ENCODE results near the gene RTL1.
A peak's percentile ranks its signal among the peaks of the same experiment; 100 is the strongest.

Gene RTL1

DNA sequence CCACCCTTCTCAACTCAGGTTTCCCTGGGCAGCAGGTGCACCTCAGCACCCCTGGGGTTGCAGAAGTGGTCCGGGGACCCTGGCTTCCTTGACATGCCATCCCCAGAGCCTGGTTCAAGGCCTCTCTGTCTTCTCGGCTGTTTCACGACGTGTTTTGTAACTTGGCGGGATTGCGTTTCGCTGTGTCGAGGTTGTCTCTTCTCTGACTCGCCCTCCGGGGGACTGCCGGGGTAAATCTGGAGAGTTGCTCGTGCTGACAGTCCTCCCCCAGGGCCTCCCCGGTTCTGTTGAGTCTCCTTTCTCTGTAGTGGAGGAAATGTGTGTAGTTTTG lies 52.0 kb downstream of the RTL1 start:
- no peak for DNase-seq (ENCODE audit: low read depth in 2 of 2)

DNA sequence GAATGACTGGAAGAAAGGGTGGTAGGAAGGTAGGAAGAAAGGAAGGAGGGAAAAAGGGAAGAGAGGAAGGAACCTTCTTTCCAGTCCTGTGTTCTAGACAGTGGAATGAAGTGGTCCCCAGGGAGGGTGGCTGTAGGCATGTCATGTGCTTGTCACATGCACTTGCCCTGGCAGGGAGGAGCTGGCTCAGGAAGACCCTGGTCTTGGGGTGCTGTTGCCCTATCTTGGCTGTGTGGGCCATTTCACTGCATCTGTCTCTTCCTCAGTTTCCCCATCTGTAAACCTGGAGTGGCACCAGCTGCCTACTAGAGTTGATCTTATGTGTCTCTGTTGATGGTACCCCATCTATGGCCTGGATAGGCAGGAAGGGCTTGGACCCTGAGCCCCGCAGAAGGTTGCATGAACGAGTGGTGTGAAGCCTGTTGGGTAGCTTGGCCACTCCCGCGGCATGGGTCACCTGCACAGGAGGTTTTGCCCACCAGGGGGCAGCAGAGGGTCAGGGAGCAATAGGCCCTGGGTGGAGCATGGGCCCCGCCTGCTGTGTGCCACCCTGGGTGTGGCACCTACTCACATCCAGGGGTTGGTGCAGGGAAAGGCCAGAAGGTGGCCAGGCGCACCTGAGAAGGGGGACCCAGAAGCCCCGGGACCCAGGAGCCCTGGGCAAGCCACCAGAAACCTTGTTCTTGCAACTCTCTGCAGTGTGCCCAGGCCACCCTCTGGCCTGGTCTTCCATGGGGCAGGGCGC lies 52.5 kb downstream of the RTL1 start:
- peak; percentile 44 to 66 for DNase-seq (ENCODE audit: low read depth in 2 of 2)

DNA sequence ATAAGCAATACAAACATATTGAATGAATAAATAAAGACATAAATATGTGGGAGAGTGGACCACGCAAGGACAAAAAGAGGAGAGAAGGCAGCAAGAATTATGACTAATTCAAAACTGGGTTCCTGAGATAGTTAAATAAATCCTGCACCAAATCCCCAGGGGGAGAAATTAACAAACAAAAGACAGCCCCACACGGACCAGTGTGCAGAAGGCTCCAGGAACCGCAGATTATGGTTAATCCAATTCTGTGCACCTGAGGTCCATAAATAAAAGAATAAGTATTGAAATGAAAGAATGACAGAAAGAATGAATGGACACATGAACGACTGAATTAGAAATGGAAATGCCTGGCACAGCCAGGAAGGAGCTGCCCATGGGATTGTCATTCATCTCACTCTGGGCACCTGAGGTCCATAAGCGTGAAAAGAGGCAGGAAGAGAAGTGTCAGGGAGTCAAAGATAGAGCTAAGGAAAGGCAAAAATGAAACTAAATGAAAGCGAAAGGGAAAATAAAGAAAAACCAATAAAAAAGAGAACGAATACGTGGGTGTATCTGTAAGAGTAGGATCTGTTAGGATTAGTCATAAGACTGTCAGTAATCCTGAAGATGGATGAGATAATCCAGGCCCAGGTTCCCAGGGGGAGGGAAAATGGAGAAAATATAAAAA lies 54.3 kb downstream of the RTL1 start:
- no peak for DNase-seq (ENCODE audit: low read depth in 2 of 2)

DNA sequence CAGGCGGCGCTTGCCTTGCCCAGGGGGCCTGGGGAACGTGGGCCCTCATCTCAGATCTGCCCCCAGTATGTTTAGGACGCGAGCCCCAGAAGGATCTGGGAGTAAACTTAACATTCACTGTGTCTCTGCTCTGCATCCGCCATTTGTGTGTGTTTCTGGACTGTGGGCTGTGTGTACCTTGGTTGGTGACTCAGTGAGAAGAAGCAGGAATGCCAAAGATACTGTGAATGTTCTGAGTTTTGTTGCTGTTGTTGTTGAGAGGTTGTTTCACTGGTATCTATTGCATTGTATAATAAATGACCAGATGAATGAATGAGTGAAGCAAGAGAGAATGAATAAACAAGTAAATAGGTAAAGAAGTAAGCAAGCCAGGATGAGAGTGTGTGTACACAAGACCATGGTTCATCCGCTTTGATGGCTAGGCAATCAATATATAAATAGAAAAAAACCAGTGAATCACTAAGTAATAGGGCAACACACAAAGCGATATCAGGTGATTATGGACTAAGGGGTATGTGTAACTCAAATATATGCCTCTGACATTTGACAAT lies 57.1 kb downstream of the RTL1 start:
- no peak for DNase-seq (ENCODE audit: low read depth in 2 of 2)

DNA sequence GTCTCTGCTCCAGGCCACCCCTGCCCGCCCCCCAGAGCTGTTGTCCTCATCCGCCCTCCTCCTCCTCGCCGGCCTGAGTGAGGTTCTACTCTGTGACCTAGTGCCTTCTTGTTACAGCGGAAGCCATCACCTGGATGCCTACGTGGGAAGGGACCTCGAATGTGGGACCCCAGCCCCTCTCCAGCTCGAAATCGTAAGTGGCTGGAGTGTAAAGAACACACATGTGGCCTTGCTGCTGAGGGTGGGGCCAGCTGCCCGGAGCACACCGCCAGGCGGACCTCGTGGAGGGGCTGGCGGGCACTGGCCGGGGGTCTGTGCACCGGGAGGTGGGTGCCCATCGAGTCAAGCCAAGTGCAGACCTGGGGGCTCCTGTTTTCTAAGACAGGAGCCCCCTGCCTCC lies 58.2 kb downstream of the RTL1 start:
- no peak for DNase-seq (ENCODE audit: low read depth in 2 of 2)

DNA sequence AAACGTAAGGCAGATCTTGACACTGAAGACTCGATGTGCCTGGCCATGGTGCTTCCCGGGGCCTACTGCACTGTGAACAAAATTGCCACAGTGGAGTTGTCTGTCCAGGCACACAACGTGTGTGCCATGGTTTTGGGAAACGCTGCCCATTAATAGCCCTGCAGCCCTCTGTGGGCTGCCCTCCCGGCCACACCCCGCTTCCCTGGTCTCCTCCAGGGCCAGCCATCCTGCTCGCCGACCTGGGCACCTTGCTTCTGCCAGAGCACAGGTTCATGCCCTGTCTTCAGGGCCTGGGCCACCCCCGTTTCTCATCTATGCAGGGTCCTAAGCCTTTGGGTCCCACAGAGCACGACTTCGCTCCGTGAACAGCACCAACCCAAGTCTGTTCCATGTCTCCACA lies 58.7 kb downstream of the RTL1 start:
- no peak for DNase-seq (ENCODE audit: low read depth in 2 of 2)

DNA sequence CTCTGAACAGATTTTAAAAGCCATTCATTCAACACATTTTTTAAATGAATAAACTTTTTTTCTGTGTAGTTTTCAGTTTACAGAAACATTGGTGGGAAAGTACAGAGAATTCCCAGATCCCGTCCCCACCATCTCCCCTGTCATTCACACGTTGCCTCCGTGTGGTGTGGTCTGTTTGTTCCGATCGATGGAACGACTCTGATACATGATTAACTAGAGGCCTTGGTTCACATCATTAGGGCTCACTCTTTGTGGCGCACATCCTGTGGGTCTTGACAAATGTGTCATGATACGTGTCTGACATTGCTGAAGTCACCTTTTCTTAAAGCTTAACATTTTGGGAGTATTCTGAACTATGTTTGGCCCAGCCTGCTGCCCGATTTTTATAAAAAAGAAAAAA lies 59.1 kb downstream of the RTL1 start:
- DNase-seq (ENCODE audit: low read depth in 2 of 2): no peak

DNA sequence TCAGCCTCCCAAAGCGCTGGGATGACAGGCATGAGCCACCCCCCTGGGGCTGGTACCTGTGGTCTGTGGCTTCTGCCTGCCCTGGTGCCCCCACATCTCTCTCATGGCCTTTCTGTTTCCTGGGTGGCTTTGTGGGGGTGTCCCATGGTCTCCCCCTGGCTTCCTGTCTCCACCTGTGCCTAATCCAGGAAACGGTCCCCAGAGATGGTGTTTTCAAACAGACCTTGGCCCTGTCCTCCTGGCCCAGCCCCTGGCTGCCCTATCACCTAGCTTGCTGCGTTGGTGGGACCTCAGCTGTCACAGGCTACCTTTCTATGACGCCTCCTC lies 59.5 kb downstream of the RTL1 start:
- DNase-seq (ENCODE audit: low read depth in 2 of 2): no peak

DNA sequence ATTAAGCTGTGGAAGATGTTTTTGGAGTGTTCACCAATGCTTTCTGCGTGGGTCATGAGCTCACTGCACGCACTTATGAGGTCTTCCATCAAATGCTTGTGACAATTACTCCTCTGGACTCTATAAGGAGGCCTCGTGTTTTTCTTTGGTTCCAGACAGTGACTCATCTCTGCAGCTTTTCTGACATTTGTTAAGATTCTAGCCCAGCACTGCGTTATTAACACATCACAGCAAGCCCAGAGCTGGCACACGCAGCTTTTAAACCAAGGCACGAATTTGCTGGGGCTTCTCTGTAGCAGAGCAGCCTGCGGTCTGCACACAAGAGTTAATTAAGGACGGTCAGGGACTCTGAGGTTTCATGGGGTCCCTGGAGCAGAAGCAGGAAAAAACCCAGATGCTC lies 60.7 kb downstream of the RTL1 start:
- no peak for DNase-seq (ENCODE audit: low read depth in 2 of 2)

DNA sequence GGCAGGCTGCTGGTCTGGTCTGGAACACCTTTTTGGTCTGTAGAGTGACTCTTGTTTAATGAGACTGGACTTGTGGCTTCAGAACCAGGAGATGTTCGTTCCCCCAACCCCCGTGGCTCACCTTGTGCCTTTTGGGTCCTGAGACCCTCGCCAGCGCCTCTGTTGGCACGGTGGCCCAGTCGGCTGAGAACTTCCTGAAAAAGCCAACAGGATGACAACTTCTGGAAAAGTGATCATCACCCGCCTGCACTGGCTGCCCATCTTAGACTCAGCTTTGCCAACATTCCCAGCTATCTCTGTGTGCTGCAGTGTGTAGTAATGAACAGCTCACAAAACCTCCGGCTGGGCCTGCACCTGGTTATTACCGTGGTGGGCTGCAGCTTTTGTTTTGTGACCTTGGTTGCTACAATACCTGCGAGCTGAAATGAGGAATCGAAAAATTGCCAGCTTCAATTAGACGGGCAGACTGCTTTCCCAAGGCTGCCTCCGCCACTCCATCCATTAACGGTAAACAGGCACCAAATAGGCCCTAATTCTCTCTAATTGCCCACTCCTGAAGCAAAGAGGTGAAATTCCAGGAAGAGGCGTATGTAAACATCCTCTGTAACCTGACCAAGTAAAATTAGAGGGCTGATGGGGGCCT lies 61.6 kb downstream of the RTL1 start:
- DNase-seq (ENCODE audit: low read depth in 2 of 2): no peak

DNA sequence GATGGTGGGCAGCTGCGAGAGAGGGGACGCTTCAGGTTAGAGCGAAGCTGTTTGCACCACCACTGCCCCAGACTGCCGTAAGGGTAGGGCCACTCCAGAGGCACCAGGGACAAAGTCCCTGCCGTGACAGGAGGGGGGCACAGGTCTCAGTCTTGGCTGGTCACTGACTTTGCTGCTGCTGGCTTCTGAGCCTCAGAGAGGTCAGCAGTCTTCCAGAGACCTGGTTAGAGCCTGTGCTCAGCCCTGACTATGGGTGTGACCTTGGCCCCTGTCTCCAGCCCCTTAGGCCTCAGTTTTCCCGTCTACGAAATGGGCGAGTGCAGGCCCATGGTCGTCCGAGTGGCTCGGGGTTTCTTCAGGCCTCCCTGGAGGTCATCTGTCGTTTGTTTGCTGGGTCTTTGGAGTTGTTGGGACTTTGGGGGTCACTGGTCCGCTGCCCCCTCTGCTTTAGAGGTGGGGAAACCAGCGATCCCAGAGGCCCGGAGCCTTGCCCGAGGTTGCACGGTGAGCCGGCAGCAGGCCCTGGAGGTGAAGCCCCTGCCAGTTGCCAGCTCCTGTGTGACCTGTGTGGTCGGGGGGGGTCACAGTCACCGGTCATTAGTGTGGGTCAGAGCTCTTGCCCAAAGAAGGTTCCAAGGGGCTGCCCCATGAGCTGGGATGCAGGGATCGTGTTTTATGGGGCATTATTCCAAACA lies 62.3 kb downstream of the RTL1 start:
- no peak for DNase-seq (ENCODE audit: low read depth in 2 of 2)

DNA sequence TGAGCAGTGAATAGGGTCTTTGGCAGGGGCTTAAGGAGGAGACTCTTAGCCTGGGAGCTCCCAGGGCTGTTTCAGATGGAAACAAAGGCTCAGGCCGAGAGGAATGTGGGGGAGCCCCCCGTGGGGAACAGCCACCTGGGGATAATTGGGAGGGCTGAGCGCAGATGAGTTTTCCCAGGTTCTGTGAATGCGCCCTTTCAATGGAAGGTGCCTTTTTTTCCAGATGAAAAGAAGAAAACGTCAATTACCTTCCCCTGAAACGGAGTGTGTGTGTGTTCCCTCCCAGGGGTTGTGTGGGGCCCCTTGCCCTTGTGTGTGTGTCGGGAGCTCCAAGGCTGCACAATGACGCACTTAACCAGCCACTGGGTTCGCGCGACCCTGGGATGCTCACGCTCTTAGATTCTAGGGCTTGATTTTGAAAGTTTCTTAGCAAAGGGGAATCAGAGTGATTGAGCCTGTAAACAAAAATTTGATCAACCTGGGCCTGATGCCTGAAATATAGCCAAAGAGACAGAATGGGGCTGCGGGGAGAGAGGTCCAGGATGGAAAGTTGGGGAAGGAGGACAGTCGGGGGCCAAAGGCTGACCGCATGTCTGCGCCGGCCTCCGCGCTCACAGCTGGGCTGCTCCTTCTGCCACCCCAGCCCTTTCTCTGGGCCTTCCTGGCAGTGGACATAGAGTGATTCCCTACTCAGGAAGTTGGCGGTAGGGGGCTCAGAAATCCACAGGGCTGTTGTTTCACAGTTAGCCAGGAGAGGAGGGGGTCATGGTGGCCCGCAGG lies 63.0 kb downstream of the RTL1 start:
- DNase-seq (ENCODE audit: low read depth in 2 of 2): no peak

DNA sequence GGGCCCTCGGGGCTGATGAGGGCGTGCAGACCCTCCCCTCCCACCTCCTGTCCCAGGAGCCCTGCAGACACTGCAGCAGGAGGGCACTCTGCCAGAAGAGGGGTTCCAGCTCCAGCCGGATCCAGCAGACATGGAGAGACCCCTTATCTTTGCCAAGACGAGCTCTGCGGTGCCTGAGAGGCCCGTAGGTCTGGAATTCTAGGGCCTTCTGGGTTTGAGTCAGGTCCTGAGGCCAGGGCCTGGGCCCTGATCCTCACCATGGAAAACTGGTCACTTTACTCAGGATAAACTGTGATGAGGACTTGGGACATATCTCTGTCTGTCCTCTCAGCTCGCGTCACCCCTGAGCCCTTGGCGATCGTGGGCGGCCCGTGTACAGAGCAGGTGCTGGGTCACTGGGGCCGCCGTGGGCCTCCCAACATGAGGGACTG lies 63.8 kb downstream of the RTL1 start:
- no peak for DNase-seq (ENCODE audit: low read depth in 2 of 2)

DNA sequence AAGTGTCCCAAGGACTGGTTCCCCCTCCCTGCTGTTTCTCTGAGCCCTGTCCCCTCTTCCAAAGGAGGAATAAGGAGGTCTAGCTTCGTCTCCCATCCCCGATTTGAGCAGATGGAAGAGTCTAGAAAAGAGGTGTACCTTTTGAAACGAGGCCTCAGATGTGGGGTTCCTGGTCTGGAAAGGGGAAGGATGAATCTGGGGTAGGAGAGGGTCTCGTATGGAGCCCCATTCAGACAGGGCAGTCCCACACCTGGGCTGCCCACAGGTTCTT lies 64.3 kb downstream of the RTL1 start:
- no peak for DNase-seq (ENCODE audit: low read depth in 2 of 2)

DNA sequence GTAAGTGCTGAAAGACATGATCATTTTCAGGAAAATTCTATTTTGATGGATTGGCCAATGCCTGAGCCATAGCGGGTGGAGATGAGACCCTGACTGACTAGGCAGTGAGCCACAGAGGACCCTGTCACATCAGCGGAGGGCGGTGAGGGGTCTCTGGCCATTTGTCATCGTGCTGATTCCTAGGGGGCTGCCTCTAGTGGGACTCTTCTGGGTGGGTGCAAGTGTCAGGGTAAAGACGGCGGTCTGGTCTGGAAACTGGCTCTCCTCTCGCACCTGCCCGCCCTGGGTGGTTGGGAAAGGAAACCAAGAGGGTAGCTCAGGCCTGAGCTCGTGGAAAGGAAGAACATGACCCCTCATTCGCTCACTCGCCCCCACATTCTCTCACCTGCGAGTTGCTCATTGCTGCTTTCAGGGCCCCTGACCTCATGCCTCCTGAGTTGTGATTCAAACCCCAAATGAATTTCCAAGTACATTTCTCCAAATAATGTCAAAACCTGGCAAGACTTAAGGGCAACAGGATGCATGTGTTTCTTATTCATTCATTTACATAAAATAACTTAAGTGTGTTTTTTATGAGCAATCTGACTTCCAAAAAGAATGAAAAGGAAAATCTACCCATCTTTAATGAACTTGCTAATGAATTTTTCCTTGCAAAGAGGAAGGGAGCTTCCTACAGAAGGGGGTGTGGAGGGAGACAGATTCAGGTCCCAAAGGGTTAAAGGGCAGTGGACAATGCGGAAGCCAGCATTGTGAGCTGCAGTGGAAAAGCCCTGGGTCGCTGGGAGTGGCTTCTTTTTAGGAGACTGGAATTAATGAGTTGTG lies 64.8 kb downstream of the RTL1 start:
- no peak for DNase-seq (ENCODE audit: low read depth in 2 of 2)

DNA sequence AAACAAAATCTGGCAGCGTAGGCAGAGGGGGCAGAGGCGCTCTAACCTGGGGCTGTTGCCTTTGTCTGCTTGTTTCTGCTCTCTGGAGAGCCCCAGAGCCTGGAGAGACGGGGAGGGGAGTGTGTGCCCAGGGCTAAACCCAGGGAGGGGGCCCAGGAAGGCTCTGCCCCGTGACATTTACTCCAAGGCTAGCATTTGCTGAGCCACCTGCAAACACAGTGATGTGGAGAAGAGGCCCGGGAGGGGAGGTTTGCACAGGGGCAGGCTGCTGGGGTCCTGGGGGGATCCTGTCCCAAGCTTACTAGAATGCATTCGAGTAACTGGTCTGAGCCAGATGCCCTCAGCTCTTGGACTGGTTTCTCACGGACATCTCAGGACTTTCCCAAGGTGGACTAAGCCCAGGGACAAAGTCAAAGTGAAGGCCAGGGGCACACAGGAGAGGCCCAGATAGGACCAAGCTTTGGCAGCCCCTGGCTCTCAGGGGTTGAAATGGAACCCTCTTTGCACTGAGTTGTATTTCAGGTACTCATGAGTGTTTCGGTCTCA lies 65.6 kb downstream of the RTL1 start:
- no peak for DNase-seq (ENCODE audit: low read depth in 2 of 2)

DNA sequence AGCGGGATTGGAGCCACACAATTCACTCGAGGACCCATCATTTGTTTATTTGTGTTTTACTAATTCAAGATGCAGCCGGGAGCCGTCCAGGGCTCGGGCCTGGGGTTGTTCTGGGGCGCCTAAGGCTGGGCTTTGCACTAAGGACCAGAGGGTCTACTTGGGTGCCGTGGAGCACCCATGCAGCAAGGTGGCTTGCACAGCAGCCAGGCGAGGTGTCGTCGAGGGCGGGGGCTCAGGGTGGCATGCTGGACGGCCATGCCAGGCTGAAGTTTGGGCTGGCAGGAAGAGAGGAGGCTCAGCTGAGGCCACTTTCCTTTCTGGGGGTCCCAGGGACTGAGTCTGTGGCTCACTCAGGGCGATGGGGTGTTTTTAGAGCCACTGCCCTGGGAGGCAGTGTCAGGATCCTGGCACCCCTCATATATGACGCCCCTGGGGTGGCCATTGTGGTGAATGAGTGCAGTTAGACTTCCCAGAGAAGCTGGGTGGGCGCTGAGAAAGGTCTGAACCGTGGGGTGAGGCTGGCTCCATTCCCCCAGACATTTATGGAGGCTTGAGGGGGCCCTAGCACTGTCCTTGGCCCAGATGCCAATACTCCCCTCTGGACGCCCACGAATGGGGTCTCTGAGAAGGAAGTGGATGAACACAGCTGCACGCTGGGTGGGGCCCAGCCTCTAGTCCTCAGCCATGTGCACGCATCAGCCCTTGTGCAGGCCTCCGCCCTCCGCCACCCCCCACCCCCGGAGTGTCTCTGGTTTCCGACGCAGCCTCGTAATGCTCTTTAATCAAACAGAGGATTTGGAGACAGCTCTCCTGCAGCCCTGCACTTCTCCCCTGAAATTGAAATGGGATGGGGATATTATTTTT lies 66.3 kb downstream of the RTL1 start:
- no peak for DNase-seq (ENCODE audit: low read depth in 2 of 2)

DNA sequence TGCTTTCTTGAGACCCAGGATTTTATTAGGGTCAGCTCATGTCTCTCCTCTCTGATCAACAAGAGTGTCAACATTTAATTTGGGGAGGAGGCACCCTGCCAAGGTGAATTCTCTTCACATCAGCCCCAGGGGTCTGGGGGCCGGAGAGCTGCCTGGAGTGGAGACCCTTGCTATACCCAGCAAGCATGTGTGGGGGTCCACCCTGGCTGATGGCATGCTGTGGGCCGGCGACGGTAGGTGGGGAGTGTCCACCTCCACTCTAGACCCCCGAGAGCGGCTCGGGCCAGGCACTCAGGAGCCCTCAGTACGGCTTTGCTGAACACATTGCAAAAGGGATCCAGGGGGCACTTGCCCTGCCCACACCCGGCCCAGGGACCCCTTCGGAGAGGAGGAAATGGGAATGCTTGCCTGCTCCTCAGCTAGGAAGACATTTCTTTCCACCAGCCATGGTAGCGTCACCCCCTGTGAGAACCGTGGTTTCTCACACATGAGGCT lies 67.2 kb downstream of the RTL1 start:
- DNase-seq (ENCODE audit: low read depth in 2 of 2): no peak

DNA sequence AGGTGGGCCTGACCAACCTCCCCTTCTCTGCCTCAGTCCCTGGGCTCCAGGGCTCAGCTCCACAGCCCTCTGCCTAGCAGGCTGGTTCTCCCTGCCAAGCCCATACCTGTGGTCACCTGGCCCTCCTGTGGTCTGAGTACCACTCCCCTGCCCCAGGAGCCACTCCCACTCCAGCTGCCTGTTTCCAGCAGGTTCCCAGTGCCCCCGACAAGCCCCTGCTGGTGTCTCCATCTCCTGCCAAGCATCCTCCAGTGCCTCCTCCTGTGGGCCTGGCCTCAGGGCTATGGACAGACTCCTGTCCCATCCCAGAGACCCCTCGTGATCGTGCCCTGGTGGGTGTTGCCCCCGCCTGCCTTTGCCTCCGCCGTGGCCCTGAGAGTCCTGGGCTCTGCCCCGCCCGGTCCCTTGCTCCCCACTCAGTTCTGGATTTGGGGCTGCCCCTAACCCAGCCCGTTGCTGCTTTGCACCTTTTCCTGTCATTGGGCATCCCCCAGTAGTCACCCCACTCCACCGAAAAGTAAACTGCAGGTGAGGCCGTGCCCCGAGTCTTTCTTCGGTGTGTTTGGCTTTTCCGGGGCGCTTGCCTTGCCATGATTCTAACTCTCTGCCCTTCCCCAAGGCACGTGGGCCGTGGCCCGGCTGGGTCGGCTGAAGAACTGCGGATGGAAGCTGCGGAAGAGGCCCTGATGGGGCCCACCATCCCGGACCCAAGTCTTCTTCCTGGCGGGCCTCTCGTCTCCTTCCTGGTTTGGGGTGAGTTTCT lies 67.8 kb downstream of the RTL1 start:
- no peak for DNase-seq (ENCODE audit: low read depth in 2 of 2)

Measured in stimulated activated CD8-positive, alpha-beta memory T cell treated with anti-CD3 and anti-CD28 coated beads, Interleukin-7, amount 100 ng/mL, for 1 hour (primary cell).